ENCODE data around the gene CTIF.

CTIF gene

GRCh38 chr18:48735681-48736255 is 196.9 kb downstream of the CTIF start:
- no peaks in the 10 kb centered on the region for H3K36me3 ChIP-seq (ENCODE audit: low read depth)
- ATAC-seq (ENCODE audit: low read depth): no peak

GRCh38 chr18:48736321-48737260 is 197.8 kb downstream of the CTIF start:
- Histone ChIP-seq H3K9me3 (ENCODE audit: severe bottlenecking) (no peaks in the 10 kb centered on the region), H3K4me3 (ENCODE audit: severe bottlenecking) (no peak overlapping the region), H3K4me1 (ENCODE audit: insufficient read depth, poor library complexity, severe bottlenecking) (peaks cover 29% of the 10 kb centered on the region), H3K27ac (ENCODE audit: poor library complexity, severe bottlenecking) (no peak overlapping the region), H3K27me3 (ENCODE audit: insufficient read depth, poor library complexity, severe bottlenecking) (no peaks in the 10 kb centered on the region), H3K36me3 (ENCODE audit: low read depth) (no peaks in the 10 kb centered on the region)
- no peak for DNase-seq (ENCODE audit: low spot score)
- peak; percentile 32; the same call in 2 of the 3 replicates for ATAC-seq (ENCODE audit: low read depth)
- TF ChIP-seq CTCF (IDR thresholded peaks at IDR 0.05; ENCODE audit: poor library complexity, severe bottlenecking): no peak

More at GRCh38 chr18:48735681-48736255, 196.9 kb downstream of the CTIF start:
- Histone ChIP-seq H3K27me3 (ENCODE audit: insufficient read depth, poor library complexity, severe bottlenecking) (no peaks in the 10 kb centered on the region), H3K27ac (ENCODE audit: poor library complexity, severe bottlenecking) (no peak overlapping the region), H3K4me1 (ENCODE audit: insufficient read depth, poor library complexity, severe bottlenecking) (peaks cover 29% of the 10 kb centered on the region), H3K9me3 (ENCODE audit: severe bottlenecking) (no peaks in the 10 kb centered on the region), H3K4me3 (ENCODE audit: severe bottlenecking) (no peak overlapping the region)
- TF ChIP-seq CTCF (IDR thresholded peaks at IDR 0.05; ENCODE audit: poor library complexity, severe bottlenecking): no peak
- DNase-seq (ENCODE audit: low spot score): no peak

- no peak overlapping the region for H3K4me3 ChIP-seq (ENCODE audit: severe bottlenecking)
- no peak overlapping the region for H3K27ac ChIP-seq (ENCODE audit: poor library complexity, severe bottlenecking)
- no peaks in the 10 kb centered on the region for H3K36me3 ChIP-seq (ENCODE audit: low read depth)
- no peaks in the 10 kb centered on the region for H3K9me3 ChIP-seq (ENCODE audit: severe bottlenecking)
- no peak for DNase-seq (ENCODE audit: low spot score)
- peaks cover 12% of the 10 kb centered on the region for H3K4me1 ChIP-seq (ENCODE audit: insufficient read depth, poor library complexity, severe bottlenecking)
- no peak for ATAC-seq (ENCODE audit: low read depth)
- TF ChIP-seq CTCF (IDR thresholded peaks at IDR 0.05; ENCODE audit: poor library complexity, severe bottlenecking): no peak
- H3K27me3 ChIP-seq (ENCODE audit: insufficient read depth, poor library complexity, severe bottlenecking): no peaks in the 10 kb centered on the region
These were observed 200.6 kb downstream of the CTIF start for GRCh38 chr18:48739266-48740067.

DNA sequence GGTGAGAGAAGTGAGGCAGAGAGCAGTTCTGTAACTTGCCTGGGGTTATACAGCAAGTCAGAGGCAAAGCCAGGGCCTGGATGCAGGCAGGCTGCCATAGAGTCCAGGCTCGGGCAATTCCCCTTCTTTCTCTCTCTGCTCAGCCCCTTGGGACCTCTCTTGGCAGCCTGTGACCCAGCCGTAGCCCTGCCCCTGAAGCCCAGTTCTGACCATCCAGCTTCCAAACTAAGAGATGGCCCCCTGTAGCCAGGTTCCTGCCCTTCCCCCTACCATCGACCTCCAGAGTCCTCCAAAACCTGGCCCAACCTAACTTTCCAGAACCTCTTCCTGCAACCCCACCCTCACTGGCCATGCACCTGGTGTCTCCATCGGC is 201.2 kb downstream of the CTIF start:
- no peaks in the 10 kb centered on the region for H3K9me3 ChIP-seq (ENCODE audit: severe bottlenecking)
- no peak for TF ChIP-seq CTCF (IDR thresholded peaks at IDR 0.05; ENCODE audit: poor library complexity, severe bottlenecking)
- DNase-seq (ENCODE audit: low spot score) (no peak), ATAC-seq (ENCODE audit: low read depth) (no peak)
- H3K36me3 ChIP-seq (ENCODE audit: low read depth): no peaks in the 10 kb centered on the region
- H3K27ac ChIP-seq (ENCODE audit: poor library complexity, severe bottlenecking): no peak overlapping the region
- H3K4me3 ChIP-seq (ENCODE audit: severe bottlenecking): no peak overlapping the region
- H3K27me3 ChIP-seq (ENCODE audit: insufficient read depth, poor library complexity, severe bottlenecking): no peaks in the 10 kb centered on the region
- H3K4me1 ChIP-seq (ENCODE audit: insufficient read depth, poor library complexity, severe bottlenecking): peaks cover 12% of the 10 kb centered on the region
